Stimulated activated CD4-positive, alpha-beta T cell treated with anti-CD3 and anti-CD28 coated beads, Interleukin-4, amount 100 ng/mL, for 48 hours (primary cell): ENCODE results near the gene TMEM164.

Source experiments
- DNase-seq, 2 donors: peaks; one replicate each; pipeline ENCODE4 v3.0.0-alpha.2; 2020; ENCODE audit warnings: low read depth in 2 of 2

TMEM164 gene

DNA sequence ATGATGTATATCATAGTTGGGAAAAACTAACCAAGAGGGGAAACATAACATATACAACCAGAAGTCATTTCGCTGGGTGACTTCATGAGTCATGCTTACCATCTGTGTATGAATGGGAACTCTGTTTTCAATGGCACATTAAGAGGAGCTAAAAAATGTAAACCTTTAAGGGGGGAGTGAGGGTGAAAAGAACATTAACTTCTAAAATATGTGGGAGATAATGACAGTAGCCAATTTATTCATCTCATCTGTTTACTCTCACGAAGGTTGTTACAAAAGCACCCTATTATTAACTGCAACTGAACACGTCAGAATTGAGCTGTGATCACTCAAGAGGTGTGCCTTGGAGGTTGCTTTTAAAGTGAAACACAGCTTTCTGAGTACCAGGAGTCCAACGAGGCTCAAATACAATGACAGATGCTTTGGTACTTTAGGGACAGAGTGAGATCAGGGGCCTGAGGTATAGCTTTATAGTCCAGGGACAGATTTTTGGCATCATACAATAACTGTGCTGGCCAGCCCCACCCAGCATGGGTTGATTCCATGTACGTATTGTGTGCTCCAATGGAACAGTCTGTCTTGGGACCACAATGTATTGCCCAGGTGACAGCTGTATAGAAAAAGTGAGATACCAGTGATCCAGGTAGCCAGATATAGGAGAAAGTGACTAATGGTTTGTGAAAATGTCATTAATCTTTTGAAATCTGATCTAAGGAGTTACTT, 207.7 kb downstream of the TMEM164 start:
- no peak for DNase-seq

DNA sequence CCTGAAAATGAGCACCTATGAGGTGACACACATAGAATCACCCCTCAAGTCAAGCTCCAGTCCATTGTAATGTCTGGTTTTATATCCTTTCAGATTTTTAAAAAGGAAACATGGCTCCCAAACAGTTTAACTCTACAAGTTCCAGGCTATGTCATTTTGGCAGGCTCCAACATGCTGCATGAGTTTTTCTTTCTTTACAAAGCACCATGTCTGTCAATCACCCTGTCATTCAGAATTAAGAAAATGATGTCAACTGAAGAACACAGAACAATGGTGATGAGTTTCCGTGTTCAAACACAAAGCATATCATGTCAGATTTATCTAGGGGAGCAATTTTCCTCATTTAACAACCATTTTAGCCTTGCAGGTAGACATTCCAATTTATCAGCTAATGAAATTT, 208.4 kb downstream of the TMEM164 start:
- DNase-seq: no peak

DNA sequence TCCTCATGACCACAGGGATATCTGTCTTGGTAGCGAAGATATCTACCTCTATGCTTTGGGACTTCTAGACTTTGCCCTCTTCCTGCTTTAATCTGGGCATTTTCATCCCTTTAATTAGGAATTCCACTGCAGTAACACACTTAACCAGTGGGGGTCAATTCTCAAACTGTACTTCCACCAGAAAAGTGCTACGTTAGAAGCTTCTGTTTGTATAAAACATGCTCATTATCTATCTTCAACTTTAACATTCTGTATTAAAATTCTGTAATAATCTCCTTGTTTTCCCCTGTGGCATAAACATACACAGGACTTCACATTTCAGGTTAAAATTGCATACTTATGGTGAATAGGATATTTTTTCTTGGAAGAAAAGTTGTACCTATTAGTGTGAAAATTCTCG, 209.4 kb downstream of the TMEM164 start:
- no peak for DNase-seq

DNA sequence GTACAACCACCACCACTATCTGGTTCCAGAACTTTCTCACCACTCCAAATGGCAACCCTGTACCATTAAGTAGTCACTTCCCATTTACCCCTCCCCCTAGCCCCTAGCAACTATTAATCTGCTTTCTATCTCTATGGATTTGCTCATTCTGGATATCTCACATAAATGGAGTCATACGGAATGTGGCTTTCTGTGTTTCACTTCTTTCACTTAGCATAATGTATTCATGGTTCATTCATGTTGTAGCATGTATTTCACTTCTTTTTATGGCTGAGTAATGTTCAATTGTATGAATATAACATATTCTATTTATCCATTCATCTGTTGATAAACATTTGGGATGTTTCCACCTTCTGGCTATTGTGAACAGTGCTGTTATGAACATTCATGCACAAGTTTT, 210.3 kb downstream of the TMEM164 start:
- no peak for DNase-seq

DNA sequence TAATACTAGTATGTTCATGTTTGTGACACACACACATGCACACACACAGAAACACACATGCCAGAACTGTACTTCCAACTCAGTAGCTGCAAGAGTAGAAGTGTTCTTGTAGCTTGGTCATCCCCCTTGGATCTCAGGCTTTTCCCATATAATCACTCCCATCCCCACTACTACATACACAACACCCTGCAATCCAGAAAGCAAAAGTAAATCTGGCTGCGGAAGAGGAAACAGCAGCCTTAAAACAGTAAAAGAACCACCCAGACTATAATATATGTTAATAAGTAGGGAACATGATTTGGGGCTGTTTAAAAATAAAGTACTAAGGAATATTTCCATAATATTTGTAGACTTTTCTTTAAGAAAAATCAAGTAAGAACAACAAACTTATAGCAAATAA, 211.8 kb downstream of the TMEM164 start:
- no peak for DNase-seq

DNA sequence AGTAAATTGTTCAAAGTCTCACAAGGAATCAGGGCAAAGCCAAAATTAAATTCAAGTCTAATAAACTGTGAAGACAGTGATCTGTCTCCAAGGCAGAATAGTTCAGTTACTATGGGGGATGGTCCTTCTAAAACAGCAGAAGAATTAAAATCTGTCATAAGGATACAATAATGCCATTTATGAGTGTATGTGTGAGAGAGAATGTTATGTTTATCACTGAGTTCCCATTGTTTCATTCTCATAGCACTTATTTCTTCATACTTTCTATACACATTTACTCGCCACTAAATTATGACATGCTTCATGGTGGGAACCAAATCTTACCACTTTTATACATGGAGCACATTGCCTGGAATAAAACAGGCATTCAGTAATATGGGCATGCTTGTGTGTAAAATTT, 212.5 kb downstream of the TMEM164 start:
- no peak for DNase-seq

DNA sequence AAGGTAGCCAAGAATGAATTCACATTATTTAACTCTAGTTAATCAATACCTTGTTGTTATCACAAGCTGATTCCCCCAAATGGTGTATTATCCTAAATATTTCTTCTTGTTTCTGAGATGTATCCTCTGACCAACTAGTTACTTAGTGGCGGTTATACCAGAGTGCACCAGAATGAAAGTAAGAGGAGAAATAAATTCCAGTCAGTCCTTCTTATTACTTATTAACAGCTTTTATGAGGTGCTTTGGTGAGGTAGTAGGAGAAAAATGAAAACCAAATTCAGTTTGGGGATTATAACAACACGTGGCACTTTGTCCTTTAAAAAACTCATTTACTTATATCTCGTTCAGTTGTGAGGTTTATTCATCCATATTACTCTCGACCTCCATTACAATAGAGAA, 213.1 kb downstream of the TMEM164 start:
- no peak for DNase-seq

DNA sequence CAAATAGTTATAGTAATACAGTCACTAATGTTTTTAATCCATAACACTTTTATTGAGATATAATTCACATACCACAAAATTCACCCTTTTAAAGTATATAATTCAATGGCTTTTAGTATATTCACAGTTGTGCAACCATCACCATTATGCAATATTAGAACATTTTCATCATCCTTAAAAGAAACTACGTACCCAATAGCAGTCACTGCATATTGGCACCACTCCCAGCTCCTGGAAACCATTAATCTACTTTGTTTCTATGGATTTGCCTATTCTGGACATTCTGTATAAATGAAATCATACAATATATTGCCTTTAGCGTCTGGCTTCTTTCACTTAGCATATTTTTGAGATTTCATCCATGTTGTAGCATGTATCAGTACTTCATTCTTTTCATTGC, 215.7 kb downstream of the TMEM164 start:
- no peak for DNase-seq

DNA sequence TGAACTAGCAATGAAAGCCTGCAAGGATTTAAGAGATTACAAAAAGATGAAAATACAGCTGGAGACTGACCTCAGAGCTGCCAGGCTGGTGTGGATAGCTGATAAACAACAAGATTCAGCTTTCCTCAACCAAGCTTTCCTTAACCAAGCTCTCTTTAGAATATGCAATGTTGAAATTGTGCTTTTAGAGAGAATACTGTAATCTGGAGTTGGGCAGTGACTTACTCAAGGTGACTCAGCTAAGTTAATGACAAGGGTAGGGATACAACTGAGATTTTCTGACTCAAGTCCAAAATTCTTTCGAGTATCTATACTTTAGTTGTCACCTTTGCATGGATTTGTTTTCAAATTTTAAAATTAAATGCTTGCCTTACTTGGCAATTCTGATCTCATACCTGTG, 217.0 kb downstream of the TMEM164 start:
- DNase-seq: no peak

DNA sequence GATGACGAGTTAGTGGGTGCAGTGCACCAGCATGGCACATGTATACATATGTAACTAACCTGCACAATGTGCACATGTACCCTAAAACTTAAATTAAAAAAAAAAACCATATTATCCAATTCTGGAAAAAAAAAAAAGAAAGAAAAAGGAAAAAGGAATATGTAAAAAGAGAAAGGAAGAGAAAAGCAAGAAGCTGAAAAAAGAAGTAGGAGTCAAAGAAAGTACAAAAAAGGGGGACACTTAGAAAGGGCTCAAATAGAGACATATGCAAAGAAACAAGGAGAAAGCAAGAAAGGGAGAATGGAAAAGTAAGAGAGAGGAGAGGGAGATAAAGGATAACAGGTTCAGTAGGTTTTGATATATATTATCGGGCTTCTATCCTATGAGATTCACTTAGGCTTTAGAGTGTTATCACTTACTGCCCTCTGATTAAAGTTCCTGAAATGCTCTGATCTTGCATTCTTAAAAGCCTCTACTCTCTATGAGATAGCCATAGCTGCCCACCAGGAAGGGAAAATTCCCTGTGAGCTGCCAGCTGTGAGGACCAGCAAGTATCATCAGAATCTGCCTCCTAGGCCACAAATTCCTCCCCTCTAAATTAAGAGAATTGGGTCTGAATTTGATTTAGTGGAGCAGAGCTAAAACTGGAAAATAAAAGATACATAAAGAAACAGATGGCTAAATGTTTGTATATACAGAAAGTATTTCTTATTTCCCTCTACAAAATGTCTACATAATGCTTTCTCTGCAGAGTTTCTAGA, 219.8 kb downstream of the TMEM164 start:
- no peak for DNase-seq

DNA sequence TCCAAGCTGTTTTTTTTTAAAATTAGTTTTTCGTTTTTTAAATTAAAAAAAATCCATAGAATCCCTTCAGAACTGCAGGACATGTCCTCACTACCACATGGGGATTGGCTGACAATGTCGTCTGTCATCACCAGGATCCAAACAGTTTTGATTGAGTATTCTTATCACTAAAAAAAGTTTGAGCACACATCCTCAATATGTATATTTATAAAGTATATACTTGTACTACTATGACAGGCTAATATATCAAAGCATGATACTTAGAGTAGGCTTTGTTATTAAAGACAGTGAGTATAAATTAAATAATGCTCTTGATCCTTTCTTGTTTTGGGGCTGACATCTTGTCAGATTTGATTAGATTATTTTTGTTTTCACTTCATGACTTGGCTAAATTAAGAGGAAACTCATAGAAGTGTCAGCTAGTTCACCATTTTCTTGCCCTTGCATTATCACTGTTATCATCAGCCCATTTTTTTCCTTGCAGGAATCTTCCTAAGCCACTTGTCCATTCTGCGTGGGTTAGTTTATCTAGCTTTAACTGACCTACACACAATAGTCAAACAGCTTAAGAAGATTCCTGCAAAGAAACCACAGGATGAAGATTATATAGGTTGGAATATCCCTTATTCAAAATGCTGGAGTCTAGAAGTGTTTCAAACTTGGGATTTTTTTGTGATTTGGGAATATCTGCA, 222.2 kb downstream of the TMEM164 start:
- no peak for DNase-seq

DNA sequence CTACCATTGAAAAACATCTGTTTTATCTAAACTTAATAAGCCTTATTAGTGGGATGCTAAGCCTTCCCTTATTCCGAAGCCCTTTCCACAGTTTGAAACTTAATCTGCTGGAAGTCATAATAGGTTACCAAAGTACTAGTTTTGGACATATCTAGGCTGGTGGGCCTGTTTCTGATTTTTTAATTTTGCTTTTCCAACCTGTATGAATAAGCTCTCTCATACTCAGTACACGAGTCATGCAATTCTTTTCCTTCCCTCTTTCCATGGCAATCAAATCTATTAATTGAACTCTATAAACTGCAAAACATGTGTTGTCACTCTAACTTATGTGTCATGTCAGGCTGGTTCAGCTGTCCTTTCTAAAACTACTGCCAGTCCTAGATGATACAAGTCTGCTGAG, 224.0 kb downstream of the TMEM164 start:
- DNase-seq: no peak
